SK-N-SH (cell line): Measurements from ENCODE around the gene BDNF. TPM values are rescaled to one million over a fixed set of nuclear protein-coding genes. Genes with fewer than 3 reads are reported as not detected.

Source experiments
- CTCF ChIA-PET: fragments of 300-600, 350-600 bp; formaldehyde crosslinking; extraction: SDS; loops from one replicate; lab custom pipeline; 2021; lab: Yijun Ruan, JAX
- POLR2A ChIA-PET: fragments of 350-600 bp; sonication (Branson Sonifier 250); formaldehyde crosslinking; extraction: SDS; loops from one replicate; lab custom pipeline; 2020; ENCODE audit warnings: antibody characterized with exemption, inconsistent platforms; lab: Yijun Ruan, JAX
- DNase-seq: peaks from one replicate; pipeline ENCODE4 v3.0.0; 2012
- H2AFZ ChIP-seq: fragments of 200-600 bp; sonication (generic); 2 replicates; pipeline ENCODE4 v1.8.1; 2016; ENCODE audit warnings: antibody characterized with exemption, mild to moderate bottlenecking, low read depth
- H3F3A ChIP-seq: fragments of 200-600 bp; sonication (generic); replicated peaks from 2 replicates; pipeline ENCODE3; 2016; ENCODE audit warnings: antibody characterized with exemption, mild to moderate bottlenecking; ENCODE audit not compliant: insufficient read depth
- H3K27ac ChIP-seq, 2 experiments: fragments of 200-500 bp in 1 of 2; fragments of 200-600 bp in 1 of 2; sonication (Bioruptor generic) in 1 of 2; sonication (generic), shearing (Covaris generic) in 1 of 2; 2 replicates each; pipeline versions ENCODE4 v1.5.1 to v1.6.1; 2014 to 2016; ENCODE audit warnings: low read depth in 2 of 2, inconsistent platforms in 1 of 2, low read length in 1 of 2, mild to moderate bottlenecking in 1 of 2, mixed read lengths in 1 of 2
- H3K27me3 ChIP-seq: fragments of 200-600 bp; sonication (generic), shearing (Covaris generic); 2 replicates; pipeline ENCODE4 v1.6.1; 2016; ENCODE audit warnings: mixed run types; ENCODE audit not compliant: insufficient read depth
- H3K36me3 ChIP-seq, 2 experiments: fragments of 200-500 bp in 1 of 2; fragments of 200-600 bp in 1 of 2; sonication (Bioruptor generic) in 1 of 2; sonication (generic) in 1 of 2; replicated peaks in 1 of 2; 2 replicates each; pipeline versions ENCODE3 to v1.5.1; 2014 to 2016; ENCODE audit warnings: low read length in 1 of 2, mild to moderate bottlenecking in 1 of 2; ENCODE audit not compliant: insufficient read depth in 2 of 2, control insufficient read depth in 1 of 2
- H3K4me1 ChIP-seq, 2 experiments: fragments of 200-500 bp in 1 of 2; fragments of 200-600 bp in 1 of 2; sonication (Bioruptor generic) in 1 of 2; sonication (generic), shearing (Covaris generic) in 1 of 2; 2 replicates each; pipeline versions ENCODE4 v1.5.1 to v1.6.1; 2014 to 2016; ENCODE audit warnings: low read depth in 1 of 2, low read length in 1 of 2, mixed run types in 1 of 2; ENCODE audit not compliant: insufficient read depth in 2 of 2, control insufficient read depth in 1 of 2
- H3K4me2 ChIP-seq: fragments of 200-600 bp; sonication (generic), shearing (Covaris generic); 2 replicates; pipeline ENCODE4 v1.6.1; 2017; ENCODE audit warnings: mixed run types
- H3K4me3 ChIP-seq, 2 experiments: fragments of 200-500 bp in 1 of 2; fragments of 200-600 bp in 1 of 2; sonication (Bioruptor generic) in 1 of 2; sonication (generic), shearing (Covaris generic) in 1 of 2; 2 replicates each; pipeline versions ENCODE4 v1.5.1 to v1.8.1; 2014 to 2016; ENCODE audit warnings: low read depth in 2 of 2, inconsistent platforms in 1 of 2, low read length in 1 of 2, mild to moderate bottlenecking in 1 of 2, mixed read lengths in 1 of 2, moderate library complexity in 1 of 2
- H3K79me2 ChIP-seq: fragments of 200-600 bp; sonication (generic); 2 replicates; pipeline ENCODE4 v1.8.1; 2017; ENCODE audit warnings: mild to moderate bottlenecking; ENCODE audit not compliant: insufficient read depth
- H3K9ac ChIP-seq: fragments of 200-600 bp; sonication (generic); 2 replicates; pipeline ENCODE4 v1.6.1; 2017; ENCODE audit warnings: mixed run types
- H3K9me2 ChIP-seq: fragments of 200-600 bp; sonication (generic); 2 replicates; pipeline ENCODE4 v1.6.1; 2017; ENCODE audit warnings: mixed run types
- H3K9me3 ChIP-seq: fragments of 200-600 bp; sonication (generic); 2 replicates; pipeline ENCODE4 v1.6.1; 2017; ENCODE audit warnings: mixed run types, mild to moderate bottlenecking, moderate library complexity
- H4K20me1 ChIP-seq: fragments of 200-600 bp; sonication (generic); 2 replicates; pipeline ENCODE4 v1.6.1; 2017; ENCODE audit warnings: mild to moderate bottlenecking, mixed run types; ENCODE audit not compliant: insufficient read depth
- CTCF ChIP-seq: fragments of 200-600 bp; sonication (generic); IDR thresholded peaks from 2 replicates; pipeline ENCODE4 v1.6.1; 2017; ENCODE audit warnings: antibody characterized with exemption, mild to moderate bottlenecking, moderate library complexity
- ELF1 ChIP-seq: IDR thresholded peaks from 2 replicates; pipeline ENCODE4 v1.4.0; 2012
- FOXJ3 ChIP-seq: sonication (generic); formaldehyde crosslinking; IDR thresholded peaks from 2 replicates; pipeline ENCODE4 v1.5.1; 2020; ENCODE audit warnings: mild to moderate bottlenecking, missing genetic modification reagents
- FOXM1 ChIP-seq: IDR thresholded peaks from 2 replicates; pipeline ENCODE4 v1.4.0; 2012; ENCODE audit warnings: low read depth, mild to moderate bottlenecking
- JUND ChIP-seq: IDR thresholded peaks from 2 replicates; pipeline ENCODE4 v1.4.0; 2012
- MAX ChIP-seq: IDR thresholded peaks from 2 replicates; pipeline ENCODE4 v1.4.0; 2012; ENCODE audit warnings: low read depth
- MEF2A ChIP-seq: IDR thresholded peaks from 2 replicates; pipeline ENCODE4 v1.4.0; 2012; ENCODE audit warnings: low read depth, borderline replicate concordance
- MXI1 ChIP-seq: IDR thresholded peaks from 2 replicates; pipeline ENCODE4 v1.6.1; 2012; ENCODE audit warnings: mild to moderate bottlenecking, low read depth, low read length, improper control_type of control experiment
- NFIC ChIP-seq: IDR thresholded peaks from 2 replicates; pipeline ENCODE4 v1.4.0; 2012; ENCODE audit warnings: borderline replicate concordance
- NRF1 ChIP-seq: IDR thresholded peaks from 2 replicates; pipeline ENCODE4 v1.6.1; 2012; ENCODE audit warnings: low read depth, mild to moderate bottlenecking, low read length
- PBX3 ChIP-seq: IDR thresholded peaks from 2 replicates; pipeline ENCODE4; 2012
- POLR2AphosphoS5 ChIP-seq: IDR thresholded peaks from 2 replicates; pipeline ENCODE4 v1.6.1; 2012; ENCODE audit warnings: low read depth, low read length
- RAD21 ChIP-seq: IDR thresholded peaks from 2 replicates; pipeline ENCODE4 v1.6.1; 2012; ENCODE audit warnings: mild to moderate bottlenecking, low read length
- REST ChIP-seq: IDR thresholded peaks from 2 replicates; pipeline ENCODE4 v1.6.1; 2012; ENCODE audit warnings: mild to moderate bottlenecking, low read depth, low read length, moderate library complexity
- RXRA ChIP-seq: IDR thresholded peaks from 2 replicates; pipeline ENCODE4 v1.4.0; 2012; ENCODE audit warnings: low read depth, mild to moderate bottlenecking, borderline replicate concordance
- TAF1 ChIP-seq: IDR thresholded peaks from 2 replicates; pipeline ENCODE4 v1.6.1; 2012; ENCODE audit warnings: low read depth, mild to moderate bottlenecking, low read length, moderate library complexity, borderline replicate concordance
- TCF12 ChIP-seq: IDR thresholded peaks from 2 replicates; pipeline ENCODE4 v1.4.0; 2012
- TEAD4 ChIP-seq: IDR thresholded peaks from 2 replicates; pipeline ENCODE4 v1.4.0; 2012; ENCODE audit warnings: mild to moderate bottlenecking, borderline replicate concordance; ENCODE audit not compliant: insufficient read depth
- USF2 ChIP-seq: fragments of 150-350 bp; IDR thresholded peaks from 2 replicates; pipeline ENCODE4 v1.6.1; 2017; ENCODE audit warnings: antibody characterized with exemption, low read length, low read depth, borderline replicate concordance
- WGBS: methylation state at CpG from one replicate; pipeline ENCODE4 v1.1.6; 2017; ENCODE audit warnings: low lambda C conversion rate; 5-methylcytosine and 5-hydroxymethylcytosine counted together
- polyA plus RNA-seq, 3 experiments: library from polyadenylated mRNA; depleted of rRNA; stranded (reverse); fragments of >200 nt; gene quantifications; 2 replicates each; pipeline ENCODE4 v1.2.3, GENCODE V29; 2012

BDNF gene
- polyA plus RNA-seq, 1 of the 3 experiments (the other 2 are of a cell fraction): 21.3 TPM

GRCh38 chr11:27699242-27699925, 871 bp downstream of the BDNF start:
- Histone ChIP-seq H3K27me3 (no peaks in the 10 kb centered on the region), H3K9me3 (no peaks in the 10 kb centered on the region), H3K79me2 (peaks cover 61% of the 10 kb centered on the region), H3K36me3 (peaks cover 0 to 5% of the 10 kb centered on the region in 2 experiments), H3K9ac (peak overlapping the region; percentile 89), H4K20me1 (peaks cover 39% of the 10 kb centered on the region), H3K4me2 (peak overlapping the region; percentile 92), H3F3A (peaks cover 7% of the 10 kb centered on the region), H3K4me3 (peak overlapping the region; percentile 84 to 92), H3K27ac (peak overlapping the region; percentile 16 to 73; a peak in 3 of 4 replicates), H3K4me1 (peaks cover 6 to 21% of the 10 kb centered on the region in 2 experiments; a peak in 2 of 4 replicates), H3K9me2 (no peaks in the 10 kb centered on the region), H2AFZ (peak overlapping the region; percentile 67; the same call in 1 of the 2 replicates)
- TF ChIP-seq CTCF: no peak
- TF ChIP-seq TCF12: no peak
- no peak for TF ChIP-seq FOXM1
- no peak for TF ChIP-seq TEAD4
- no peak for TF ChIP-seq FOXJ3 (CRISPR knock-in tag)
- 0 out of 2 replicates have a peak, but pooled peaks have one; percentile 2 for TF ChIP-seq REST
- no peak for TF ChIP-seq ELF1
- no peak for TF ChIP-seq MAX
- no peak for TF ChIP-seq NFIC
- TF ChIP-seq RAD21: no peak
- no peak for TF ChIP-seq RXRA
- TF ChIP-seq MEF2A: no peak
- TF ChIP-seq JUND: no peak
- 0 out of 2 replicates have a peak, but pooled peaks have one; percentile 33 for TF ChIP-seq MXI1
- no peak for TF ChIP-seq NRF1
- TF ChIP-seq POLR2AphosphoS5: no peak
- TF ChIP-seq TAF1: 0 out of 2 replicates have a peak, but pooled peaks have one; percentile 3
- no peak for TF ChIP-seq PBX3
- no peak for TF ChIP-seq USF2
- ChIA-PET POLR2A (interaction anchor here (1.0 to 1.2 kb wide), 2 partner anchors 18 to 20 kb away, joined by 4 read pairs; no protein-coding TSS in a partner anchor), CTCF (interaction anchor here (0.6 to 9.2 kb wide), 53 partner anchors 10 to 1630 kb away, joined by 3 to 243 read pairs (median 4); partner anchors contain the start of genes KIF18A and LIN7C)
- DNase-seq: peak; percentile 47
- under 1% methylated on average over 22 of the region's 30 CpGs for WGBS
